CD4-positive, alpha-beta T cell treated with Interleukin-15 for 1 hour (primary cell): ENCODE results near the gene PLD1.
"Not testable (repeated sequence)": the region's sequence is repeated elsewhere in the genome, so short reads cannot be mapped to it uniquely, and the experiment has no call there.

Source experiments
- DNase-seq: peaks from one replicate; pipeline ENCODE4 v3.0.0-alpha.2; 2020

The PLD1 gene

GRCh38 chr3:171763392-171763791 lies 46.9 kb downstream of the PLD1 start:
- no peak for DNase-seq

- no peak for DNase-seq
These were observed 49.8 kb downstream of the PLD1 start for GRCh38 chr3:171760477-171760876.

DNA sequence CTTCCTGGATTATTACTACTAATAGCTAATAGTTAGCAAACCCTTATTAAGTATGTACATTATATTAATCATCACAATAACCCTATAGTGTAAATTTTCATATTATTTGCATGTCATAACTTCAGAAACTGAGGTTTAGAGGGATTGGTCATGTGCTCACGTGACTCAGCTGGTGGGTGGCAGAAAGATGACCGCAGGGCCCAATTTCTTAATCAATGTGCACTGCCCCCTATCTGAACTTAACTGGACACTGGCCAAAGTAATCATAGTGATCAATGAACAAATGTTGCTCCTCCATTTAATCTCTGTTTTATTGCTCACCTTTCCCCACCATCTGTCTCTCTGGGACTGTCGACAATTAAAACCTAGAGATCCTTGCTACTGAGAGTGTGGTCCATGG lies 52.2 kb downstream of the PLD1 start:
- DNase-seq = no peak

DNA sequence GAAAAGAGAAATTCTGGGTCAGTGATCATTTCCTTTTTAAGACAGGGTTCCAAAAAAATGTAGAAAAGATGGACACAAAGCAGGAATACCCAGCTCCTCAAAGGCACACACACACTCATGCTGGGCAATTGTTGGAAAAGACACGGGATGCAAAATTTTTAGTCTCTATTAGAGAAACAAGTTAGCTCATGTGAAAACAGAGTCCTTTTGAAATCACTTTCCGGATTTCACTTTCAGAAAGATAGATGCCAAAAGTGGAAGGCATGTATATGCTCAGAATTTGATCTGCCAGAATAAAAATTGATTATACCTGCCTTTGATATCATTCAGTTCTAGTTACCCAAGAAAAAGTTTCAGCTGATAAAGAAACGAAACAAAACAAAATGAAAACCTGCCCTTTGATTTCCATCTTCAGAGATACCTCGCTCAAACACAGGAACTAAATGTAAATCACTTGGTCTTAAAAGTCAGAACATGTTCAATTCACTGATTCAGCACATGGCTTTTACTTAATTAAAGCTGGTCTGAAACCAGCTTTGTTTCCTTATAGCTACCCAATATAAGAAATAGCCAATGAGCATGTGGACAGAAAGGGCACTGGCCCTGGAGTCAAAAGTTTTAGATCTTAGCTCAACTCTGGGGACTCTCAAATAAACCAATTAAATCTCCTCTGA lies 52.8 kb downstream of the PLD1 start:
- DNase-seq = no peak

GRCh38 chr3:171755656-171756055 lies 54.6 kb downstream of the PLD1 start:
- no peak for DNase-seq

- DNase-seq = no peak
These were observed 55.2 kb downstream of the PLD1 start for GRCh38 chr3:171755015-171755589.

- no peak for DNase-seq
These were observed 56.4 kb downstream of the PLD1 start for GRCh38 chr3:171753665-171754408.

DNA sequence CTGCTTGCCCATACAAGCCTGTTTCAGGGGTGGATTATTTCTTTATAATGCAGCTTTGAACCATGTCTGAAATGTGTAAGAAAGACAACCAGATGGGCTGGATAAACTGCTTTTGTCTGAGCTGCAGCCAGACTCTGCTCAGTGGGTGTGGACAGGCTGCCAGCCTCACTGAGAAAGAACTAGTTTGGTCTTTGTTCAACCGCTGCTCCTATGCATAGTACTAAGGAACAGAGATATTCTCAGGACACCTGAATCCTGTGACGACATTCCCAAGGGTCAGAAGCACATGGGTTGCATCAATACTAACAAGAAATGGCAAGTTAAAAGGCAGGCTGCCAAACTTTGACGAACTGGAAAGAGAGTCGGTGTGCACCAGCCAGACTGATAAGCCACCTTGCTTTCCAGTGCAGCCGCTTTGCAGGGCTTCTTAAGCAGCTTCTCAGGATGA lies 57.2 kb downstream of the PLD1 start:
- DNase-seq = no peak

DNA sequence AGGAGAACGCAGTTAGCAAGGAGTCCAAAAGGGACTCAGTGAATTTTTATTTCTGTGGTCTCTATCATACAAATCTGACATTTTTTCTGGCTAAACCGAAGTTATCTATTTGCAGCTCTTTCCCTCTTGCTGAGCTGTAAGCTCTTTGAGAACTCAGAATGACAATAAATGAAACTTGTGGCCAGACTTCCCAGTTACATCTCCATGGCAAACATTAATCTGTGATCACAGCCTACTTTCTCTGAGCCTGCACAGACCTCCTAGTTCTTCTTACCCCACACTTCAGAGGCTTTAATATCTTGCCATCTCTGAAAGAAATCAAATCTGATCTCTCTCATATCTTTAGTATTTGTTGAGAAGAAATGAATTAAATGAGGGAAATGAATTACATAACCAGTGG lies 58.0 kb downstream of the PLD1 start:
- DNase-seq = no peak

GRCh38 chr3:171749124-171749523 lies 61.2 kb downstream of the PLD1 start:
- DNase-seq = no peak

DNA sequence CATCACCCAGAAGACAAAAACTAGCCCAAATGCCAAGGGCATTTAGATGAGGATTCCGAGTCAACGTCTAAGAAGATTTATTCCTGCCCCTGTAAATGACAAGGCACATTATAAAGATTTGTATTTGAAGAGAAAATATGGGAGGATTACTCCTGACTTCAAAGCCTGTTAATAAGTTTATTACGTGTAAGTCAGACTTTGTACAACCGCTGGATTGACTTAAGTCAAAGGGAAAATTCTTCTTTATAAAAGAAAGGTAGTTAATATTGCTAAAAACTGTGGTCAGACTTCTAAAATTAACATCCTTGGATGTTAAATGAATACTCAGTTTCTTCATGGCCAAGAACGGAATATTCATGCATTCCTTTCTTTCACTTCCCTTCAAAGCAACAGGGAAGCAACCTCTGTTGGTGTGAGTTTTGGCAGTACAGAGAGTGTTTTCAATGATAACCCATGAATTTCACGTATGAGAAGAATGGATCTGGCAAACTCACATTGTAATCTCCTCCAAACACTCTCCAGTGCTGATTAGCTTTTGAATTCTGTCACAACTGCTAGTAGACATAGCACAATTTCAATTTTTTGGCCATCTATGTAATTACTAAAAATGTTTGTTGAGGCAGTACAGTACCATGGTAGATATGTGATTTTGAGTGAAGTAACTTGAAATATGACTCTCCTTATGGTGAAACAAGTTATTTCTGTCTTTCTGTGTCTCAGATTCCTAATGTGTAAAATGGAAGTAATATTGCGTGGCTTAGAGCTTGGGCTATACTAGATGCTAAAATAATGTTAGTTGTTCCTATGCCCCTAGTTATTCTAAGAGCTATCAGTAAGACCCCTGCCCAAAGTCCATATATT lies 62.0 kb downstream of the PLD1 start:
- DNase-seq = no peak

GRCh38 chr3:171747223-171747920 lies 62.9 kb downstream of the PLD1 start:
- no peak for DNase-seq

DNA sequence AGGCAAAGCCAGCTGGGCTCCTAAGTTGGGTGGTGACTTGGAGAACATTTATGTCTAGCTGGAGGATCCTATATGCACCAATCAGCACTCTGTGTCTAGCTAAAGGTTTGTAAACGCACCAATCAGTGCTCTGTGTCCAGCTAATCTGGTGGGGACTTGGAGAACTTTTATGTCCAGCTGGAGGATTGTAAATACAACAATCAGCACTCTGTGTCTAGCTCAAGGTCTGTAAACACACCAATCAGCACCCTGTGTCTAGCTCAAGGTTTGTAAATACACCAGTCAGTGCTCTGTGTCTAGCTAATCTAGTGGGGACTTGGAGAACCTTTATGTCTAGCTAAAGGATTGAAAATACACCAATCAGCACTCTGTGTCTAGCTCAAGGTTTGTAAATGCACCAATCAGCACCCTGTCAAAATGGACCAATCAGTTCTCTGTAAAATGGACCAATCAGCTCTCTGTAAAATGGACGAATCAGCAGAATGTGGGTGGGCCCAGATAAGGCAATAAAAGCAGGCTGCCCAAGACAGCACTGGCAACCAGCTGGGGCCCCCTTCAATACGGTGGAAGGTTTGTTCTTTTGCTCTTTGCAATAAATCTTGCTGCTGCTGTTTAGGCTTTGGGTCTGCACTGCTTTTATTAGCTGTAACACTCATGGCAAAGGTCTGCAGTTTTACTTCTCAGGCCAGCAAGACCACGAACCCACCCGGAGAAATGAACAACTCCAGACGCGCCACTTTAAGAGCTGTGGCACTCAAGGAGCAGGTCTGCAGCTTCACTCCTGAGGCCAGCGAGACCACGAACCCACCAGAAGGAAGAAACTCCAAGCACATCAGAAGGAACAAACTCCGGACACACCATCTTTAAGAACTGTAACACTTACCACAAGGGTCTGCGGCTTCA lies 63.7 kb downstream of the PLD1 start:
- DNase-seq = not testable (repeated sequence)

- no peak for DNase-seq
These were observed 64.5 kb downstream of the PLD1 start for GRCh38 chr3:171745577-171746319.

DNA sequence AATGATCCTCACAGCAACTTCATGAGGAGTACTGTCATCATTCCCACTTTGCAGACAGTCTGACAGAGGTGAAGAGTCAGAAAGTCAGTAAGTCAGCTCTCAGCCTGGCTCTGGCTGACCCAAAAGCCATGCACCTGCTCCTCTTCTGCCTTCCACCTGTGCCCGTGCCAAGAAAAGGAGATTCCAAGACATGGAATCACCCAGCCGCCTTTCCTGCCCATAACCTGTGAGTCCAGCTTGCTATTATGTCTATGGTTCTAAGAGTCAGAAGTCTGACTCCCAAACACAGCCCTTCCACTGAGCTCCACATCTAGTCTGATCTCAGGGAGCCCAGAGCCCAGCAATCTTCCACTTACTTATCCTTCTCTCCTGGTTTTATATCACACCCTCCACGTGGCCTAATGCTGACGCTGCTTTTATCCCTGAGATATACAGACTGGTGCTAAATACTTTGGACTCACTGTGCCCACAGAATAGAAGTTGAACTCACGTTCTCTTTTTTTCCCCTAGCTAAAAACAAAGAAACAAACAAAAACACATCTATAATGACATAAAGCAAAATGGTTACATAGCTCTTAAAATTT lies 66.0 kb downstream of the PLD1 start:
- DNase-seq = no peak

- DNase-seq = no peak
These were observed 66.7 kb downstream of the PLD1 start for GRCh38 chr3:171743327-171744157.

- DNase-seq = no peak
These were observed 68.9 kb downstream of the PLD1 start for GRCh38 chr3:171741377-171741776.

DNA sequence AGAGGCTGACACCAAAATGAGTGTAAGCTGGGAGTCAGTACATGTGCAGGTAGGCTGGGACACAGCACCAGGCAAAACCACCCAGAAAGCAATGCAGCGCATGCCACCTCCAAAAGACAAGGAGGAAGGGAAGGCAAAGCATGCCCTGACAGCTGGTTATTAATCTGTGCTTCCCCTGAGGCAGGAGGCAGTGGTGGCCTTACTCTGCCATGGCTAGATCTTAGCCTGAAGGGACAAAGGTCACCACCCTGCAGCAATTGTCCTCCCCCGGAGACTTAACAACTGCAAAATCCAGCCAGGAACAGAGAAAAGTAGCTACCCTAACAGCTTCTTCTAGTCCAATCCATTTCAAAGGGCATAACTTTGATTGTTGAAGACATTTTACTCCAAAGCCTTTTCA lies 73.7 kb downstream of the PLD1 start:
- DNase-seq = no peak

DNA sequence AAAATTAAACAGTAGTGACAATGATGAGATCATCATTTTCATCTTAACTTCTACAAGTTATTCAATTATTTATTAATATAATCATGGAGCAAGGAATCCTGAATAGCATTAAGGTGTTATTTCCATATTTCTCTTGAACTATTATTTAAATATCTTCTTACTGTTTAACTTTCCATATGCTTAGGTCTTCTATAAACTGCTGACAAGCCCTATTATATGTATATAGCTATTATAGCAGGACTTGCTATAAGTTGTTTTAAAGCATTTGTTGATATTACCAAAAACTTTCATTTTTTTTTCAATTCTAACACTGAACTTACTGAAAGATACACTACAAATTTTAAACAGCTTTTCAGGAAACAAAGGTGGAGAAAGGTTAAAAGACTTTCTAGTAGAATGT lies 76.7 kb downstream of the PLD1 start:
- no peak for DNase-seq
